CD14-positive monocyte (primary cell): ENCODE results near the gene KDF1. TPM values are rescaled to one million over a fixed set of nuclear protein-coding genes. Genes with fewer than 3 reads are reported as not detected.

Experiments used
- DNase-seq, 3 donors: peaks; one replicate each; pipeline ENCODE4 v3.0.0-alpha.2; 2011 to 2022
- H2AFZ ChIP-seq: 2 replicates; pipeline ENCODE4 v1.6.0; 2012; ENCODE audit warnings: mild to moderate bottlenecking, low read depth, low read length, inconsistent platforms; ENCODE audit not compliant: insufficient read depth, poor library complexity, severe bottlenecking
- H3K27ac ChIP-seq, 2 donors: 1 replicate in 1 of 2; 2 replicates in 1 of 2; pipeline ENCODE4 v1.5.1; 2012 to 2013; ENCODE audit warnings: low read length in 2 of 2, control low read depth in 1 of 2, inconsistent platforms in 1 of 2, low read depth in 1 of 2, mild to moderate bottlenecking in 1 of 2
- H3K27me3 ChIP-seq, 2 donors: one replicate each; pipeline versions ENCODE4 v1.6.0 to v1.6.1; 2011 to 2013; ENCODE audit warnings: low read length in 2 of 2; ENCODE audit not compliant: control insufficient read depth in 2 of 2, insufficient read depth in 2 of 2
- H3K36me3 ChIP-seq, 2 donors: replicated peaks in 1 of 2; 1 replicate in 1 of 2; 2 replicates in 1 of 2; pipeline versions ENCODE4 v1.5.1 to v1.6.1; 2012 to 2013; ENCODE audit warnings: low read length in 2 of 2, control low read depth in 1 of 2, inconsistent platforms in 1 of 2, mild to moderate bottlenecking in 1 of 2; ENCODE audit not compliant: insufficient read depth in 2 of 2, control insufficient read depth in 1 of 2
- H3K4me1 ChIP-seq, 2 donors: 1 replicate in 1 of 2; 2 replicates in 1 of 2; pipeline versions ENCODE4 v1.5.1 to v1.6.1; 2012 to 2013; ENCODE audit warnings: low read length in 2 of 2, control low read depth in 1 of 2, inconsistent platforms in 1 of 2, mild to moderate bottlenecking in 1 of 2, moderate library complexity in 1 of 2; ENCODE audit not compliant: insufficient read depth in 2 of 2, control insufficient read depth in 1 of 2
- H3K4me2 ChIP-seq: replicated peaks from 2 replicates; pipeline ENCODE3; 2012; ENCODE audit warnings: low read length, moderate library complexity, mild to moderate bottlenecking; ENCODE audit not compliant: poor library complexity, severe bottlenecking; ENCODE audit errors: extremely low read depth
- H3K4me3 ChIP-seq, 3 experiments: fragments of 200-600 bp in 1 of 3; sonication (generic) in 1 of 3; replicated peaks in 1 of 3; 1 replicate in 2 of 3; 2 replicates in 1 of 3; pipeline ENCODE4 v1.5.1; 2011 to 2013; ENCODE audit warnings: low read length in 3 of 3, mild to moderate bottlenecking in 3 of 3, control low read depth in 2 of 3, low read depth in 2 of 3, inconsistent platforms in 1 of 3, moderate library complexity in 1 of 3
- H3K79me2 ChIP-seq: 2 replicates; pipeline ENCODE4 v1.6.0; 2012; ENCODE audit warnings: mild to moderate bottlenecking, control low read depth, inconsistent platforms, low read length, moderate library complexity; ENCODE audit not compliant: insufficient read depth
- H3K9ac ChIP-seq: 2 replicates; pipeline ENCODE4 v1.6.0; 2017; ENCODE audit warnings: low read length, mild to moderate bottlenecking; ENCODE audit not compliant: insufficient read depth, poor library complexity, severe bottlenecking
- H3K9me3 ChIP-seq, 2 donors: replicated peaks in 1 of 2; 1 replicate in 1 of 2; 2 replicates in 1 of 2; pipeline versions ENCODE4 v1.5.1 to v1.6.1; 2012 to 2013; ENCODE audit warnings: low read length in 2 of 2, control low read depth in 1 of 2; ENCODE audit not compliant: control insufficient read depth in 1 of 2, insufficient read depth in 1 of 2
- H4K20me1 ChIP-seq: 2 replicates; pipeline ENCODE4 v1.6.0; 2012; ENCODE audit warnings: mild to moderate bottlenecking, low read length, control low read depth, moderate library complexity; ENCODE audit not compliant: insufficient read depth
- H3K27ac Mint-ChIP-seq, 7 donors: one replicate each; pipeline ENCODE4 v1.8.0; 2020; ENCODE audit warnings: mild to moderate bottlenecking in 7 of 7, mixed read lengths in 7 of 7, moderate library complexity in 6 of 7, inconsistent platforms in 2 of 7
- H3K27me3 Mint-ChIP-seq, 3 donors: one replicate each; pipeline ENCODE4 v1.8.0; 2021 to 2022; ENCODE audit warnings: low read depth in 3 of 3, mild to moderate bottlenecking in 3 of 3, mixed read lengths in 3 of 3, moderate library complexity in 3 of 3, inconsistent platforms in 1 of 3
- H3K36me3 Mint-ChIP-seq, 2 donors: one replicate each; pipeline ENCODE4 v1.8.0; 2020; ENCODE audit warnings: mixed read lengths in 2 of 2, inconsistent platforms in 1 of 2, mild to moderate bottlenecking in 1 of 2
- H3K4me1 Mint-ChIP-seq: one replicate; pipeline ENCODE4 v1.8.0; 2020; ENCODE audit warnings: mild to moderate bottlenecking, mixed read lengths
- H3K4me3 Mint-ChIP-seq, 2 donors: one replicate each; pipeline ENCODE4 v1.8.0; 2020; ENCODE audit warnings: mild to moderate bottlenecking in 2 of 2, mixed read lengths in 2 of 2, moderate library complexity in 1 of 2
- H3K9me3 Mint-ChIP-seq, 7 donors: one replicate each; pipeline ENCODE4 v1.8.0; 2020 to 2022; ENCODE audit warnings: mixed read lengths in 7 of 7, mild to moderate bottlenecking in 6 of 7, moderate library complexity in 6 of 7, inconsistent platforms in 2 of 7
- CTCF ChIP-seq: fragments of 200-600 bp; IDR thresholded peaks from one replicate; pipeline ENCODE4 v1.8.0; 2022; ENCODE audit warnings: antibody characterized with exemption, mild to moderate bottlenecking
- WGBS: methylation state at CpG from one replicate; pipeline ENCODE4 v1.1.5; 2013; ENCODE audit warnings: missing lambda C conversion rate; ENCODE audit not compliant: insufficient coverage; 5-methylcytosine and 5-hydroxymethylcytosine counted together
- intact Hi-C, 2 donors: fragments of 100-400 bp; cut with micrococcal nuclease; formaldehyde crosslinking; loops; one replicate each; pipeline versions ENCODE4 v1.15.0 to v1.15.1; 2023
- polyA plus RNA-seq, 3 donors: library from polyadenylated mRNA; depleted of rRNA in 1 of 3; unstranded in 2 of 3; stranded (reverse) in 1 of 3; fragments of 300-500 nt in 2 of 3; fragments of >200 nt in 1 of 3; fragmentation: Illumina TruSeq in 2 of 3; gene quantifications; 1 replicate in 2 of 3; 2 replicates in 1 of 3; pipeline ENCODE4 v1.2.3, GENCODE V29; 2012 to 2021

The KDF1 gene
- polyA plus RNA-seq, 3 donors = not detected

- Histone ChIP-seq H4K20me1 (no peaks in the 10 kb centered on the region), H3K27ac (no peak overlapping the region), H3K79me2 (no peaks in the 10 kb centered on the region), H2AFZ (no peak overlapping the region), H3K4me1 (peaks cover 47 to 69% of the 10 kb centered on the region in 2 donors), H3K27me3 (peaks cover 18 to 26% of the 10 kb centered on the region in 2 donors), H3K36me3 (no peaks in the 10 kb centered on the region), H3K9ac (no peak overlapping the region), H3K4me3 (no peak overlapping the region), H3K4me2 (peak overlapping the region; percentile 76), H3K9me3 (no peaks in the 10 kb centered on the region)
- H3K36me3 Mint-ChIP-seq = peaks cover 3 to 12% of the 10 kb centered on the region in 2 donors
- peak in 1 of 3 donors; percentile 47 for DNase-seq
- no peak for TF ChIP-seq CTCF
- H3K4me3 Mint-ChIP-seq = no peak overlapping the region
- peaks cover 62% of the 10 kb centered on the region for H3K4me1 Mint-ChIP-seq
- intact Hi-C loops = loop anchor here in 1 of 2 donors (5.0 kb wide), 1 partner anchor 34 kb away; no protein-coding TSS in a partner anchor
- H3K27me3 Mint-ChIP-seq = peaks cover 28 to 34% (median 31%) of the 10 kb centered on the region in 3 donors
- peak overlapping the region in 4 of 7 donors; percentile 19 to 91 (median 60) for H3K27ac Mint-ChIP-seq
- WGBS = 94% methylated on average over 3 of the region's 11 CpGs
- H3K9me3 Mint-ChIP-seq = peaks cover 0 to 14% (median 2%) of the 10 kb centered on the region in 7 donors
Observed at GRCh38 chr1:26998429-26999300, 38.4 kb upstream of the KDF1 start.

- H3K36me3 ChIP-seq = no peaks in the 10 kb centered on the region
- 100% methylated on average over 3 of the region's 4 CpGs for WGBS
- H3K27me3 ChIP-seq = peaks cover 28 to 41% of the 10 kb centered on the region in 2 donors
- TF ChIP-seq CTCF = no peak
- H3K36me3 Mint-ChIP-seq = peaks cover 9 to 16% of the 10 kb centered on the region in 2 donors
- peak overlapping the region in 1 of 2 donors; percentile 43 for H3K4me3 Mint-ChIP-seq
- peaks cover 43 to 53% (median 50%) of the 10 kb centered on the region in 3 donors for H3K27me3 Mint-ChIP-seq
- peaks cover 46 to 65% of the 10 kb centered on the region in 2 donors for H3K4me1 ChIP-seq
- H3K27ac ChIP-seq = no peak overlapping the region
- H3K4me1 Mint-ChIP-seq = peaks cover 53% of the 10 kb centered on the region
- no peak overlapping the region for H2AFZ ChIP-seq
- no peaks in the 10 kb centered on the region for H4K20me1 ChIP-seq
- H3K4me2 ChIP-seq = no peak overlapping the region
- intact Hi-C loops = loop anchor here (1.0 to 5.0 kb wide), 3 partner anchors 16 to 36 kb away; partner anchors contain the start of gene TENT5B (in 2 of the 2)
- no peak for DNase-seq
- H3K9ac ChIP-seq = no peak overlapping the region
- H3K4me3 ChIP-seq = no peak overlapping the region
- H3K79me2 ChIP-seq = no peaks in the 10 kb centered on the region
- H3K27ac Mint-ChIP-seq = peak overlapping the region in 1 of 7 donors; percentile 27
- peaks cover 0 to 14% (median 4%) of the 10 kb centered on the region in 7 donors for H3K9me3 Mint-ChIP-seq
- peaks cover 0 to 3% of the 10 kb centered on the region in 2 donors for H3K9me3 ChIP-seq
Observed at GRCh38 chr1:26996665-26997064, 36.4 kb upstream of the KDF1 start.
